GM23248 (cell line): Measurements from ENCODE around the gene PALD1. TPM values are rescaled to one million over a fixed set of nuclear protein-coding genes. Genes with fewer than 3 reads are reported as not detected.

ENCODE experiments used
- DNase-seq: peaks from one replicate; pipeline ENCODE4 v3.0.0-alpha.2; 2015
- H2AFZ ChIP-seq: fragments of 200-600 bp; sonication (generic); 2 replicates; pipeline ENCODE4 v1.6.1; 2016; ENCODE audit warnings: antibody characterized with exemption
- H3F3A ChIP-seq: fragments of 200-600 bp; sonication (generic); 2 replicates; pipeline ENCODE4 v1.6.1; 2016; ENCODE audit warnings: mild to moderate bottlenecking, antibody characterized with exemption, mixed run types; ENCODE audit not compliant: insufficient read depth
- H3K27ac ChIP-seq: fragments of 200-600 bp; sonication (generic); 2 replicates; pipeline ENCODE4 v1.5.1; 2016; ENCODE audit warnings: mild to moderate bottlenecking
- H3K27me3 ChIP-seq: fragments of 200-600 bp; sonication (generic); replicated peaks from 2 replicates; pipeline ENCODE4 v1.6.1; 2016; ENCODE audit warnings: mild to moderate bottlenecking; ENCODE audit not compliant: insufficient read depth
- H3K36me3 ChIP-seq: fragments of 200-600 bp; sonication (generic); 2 replicates; pipeline ENCODE4 v1.6.1; 2016; ENCODE audit warnings: low read depth, mild to moderate bottlenecking
- H3K4me1 ChIP-seq: fragments of 200-600 bp; sonication (generic); 2 replicates; pipeline ENCODE4 v1.6.1; 2016; ENCODE audit warnings: mild to moderate bottlenecking; ENCODE audit not compliant: insufficient read depth
- H3K4me2 ChIP-seq: fragments of 200-600 bp; sonication (generic); one replicate; pipeline ENCODE4 v1.6.1; 2016; ENCODE audit warnings: mild to moderate bottlenecking; ENCODE audit not compliant: unreplicated experiment
- H3K4me3 ChIP-seq: fragments of 200-600 bp; sonication (generic); 2 replicates; pipeline ENCODE4 v1.5.1; 2016; ENCODE audit warnings: mild to moderate bottlenecking
- H3K79me2 ChIP-seq: fragments of 200-600 bp; sonication (generic); 2 replicates; pipeline ENCODE4 v1.6.1; 2016; ENCODE audit warnings: mild to moderate bottlenecking; ENCODE audit not compliant: insufficient read depth
- H3K9ac ChIP-seq: fragments of 200-600 bp; sonication (generic); 2 replicates; pipeline ENCODE4 v1.6.1; 2016; ENCODE audit warnings: mild to moderate bottlenecking
- H3K9me2 ChIP-seq: fragments of 200-600 bp; sonication (generic); 2 replicates; pipeline ENCODE4 v1.6.1; 2016; ENCODE audit warnings: mixed run types, mild to moderate bottlenecking, moderate library complexity; ENCODE audit not compliant: insufficient read depth
- H3K9me3 ChIP-seq: fragments of 200-600 bp; sonication (generic); one replicate; pipeline ENCODE4 v1.6.1; 2017; ENCODE audit warnings: low read depth
- H4K20me1 ChIP-seq: fragments of 200-600 bp; sonication (generic); 2 replicates; pipeline ENCODE4 v1.6.0; 2016; ENCODE audit not compliant: insufficient read depth
- EZH2 ChIP-seq: fragments of 200-600 bp; sonication (generic); IDR thresholded peaks from 2 replicates; pipeline ENCODE4 v1.6.1; 2018; ENCODE audit warnings: antibody characterized with exemption, mild to moderate bottlenecking; ENCODE audit not compliant: insufficient read depth, poor library complexity, severe bottlenecking
- EZH2phosphoT487 ChIP-seq: fragments of 200-600 bp; sonication (generic); IDR thresholded peaks from 2 replicates; pipeline ENCODE4 v1.6.1; 2018; ENCODE audit warnings: antibody characterized with exemption, moderate library complexity, mild to moderate bottlenecking, low read depth; ENCODE audit not compliant: insufficient read depth
- WGBS, 2 experiments: methylation state at CpG; one replicate each; pipeline ENCODE4 v1.1.6; 2015 to 2017; ENCODE audit warnings: low lambda C conversion rate in 2 of 2, low coverage in 1 of 2; ENCODE audit errors: missing lambda C conversion rate in 2 of 2; 5-methylcytosine and 5-hydroxymethylcytosine counted together
- in situ Hi-C: fragments of 300-500 bp; cut with MboI; formaldehyde crosslinking; loops from 2 replicates; pipeline ENCODE4 v1.15.0; 2020
- polyA plus RNA-seq: library from polyadenylated mRNA; unstranded; fragments of >200 nt; fragmentation: Nextera tagmentation; extraction: Ambion mirVana; gene quantifications from 2 replicates; pipeline ENCODE4 v1.2.1, GENCODE V29; 2016
- total RNA-seq: library from RNA; depleted of rRNA; stranded (reverse); fragments of >200 nt; shearing (Covaris generic); gene quantifications from 2 replicates; pipeline ENCODE4 v1.2.3, GENCODE V29; 2014

PALD1 gene
- total and polyA plus RNA-seq, 2 experiments from 2014 or later, result not detected

DNA sequence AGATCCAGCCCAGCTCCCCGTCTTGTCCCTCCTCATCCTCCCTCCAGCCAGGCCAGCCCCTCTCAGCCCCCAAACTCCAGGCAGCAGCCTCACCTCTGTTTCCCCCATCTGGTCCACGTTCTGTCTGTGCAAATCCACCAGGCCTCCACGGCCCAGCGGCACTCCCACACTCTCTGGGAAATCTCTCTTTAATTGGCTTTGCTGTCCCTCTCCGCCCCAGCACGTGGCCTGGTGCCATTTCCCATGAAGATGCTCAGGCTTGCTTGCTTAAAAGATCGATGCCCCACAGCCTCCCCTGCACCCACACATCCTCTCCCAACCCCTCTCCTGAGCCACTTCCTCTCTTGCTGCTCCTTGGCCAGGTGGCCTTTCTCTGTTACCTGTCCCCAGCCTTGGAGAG lies 84.7 kb downstream of the PALD1 start:
- no peak overlapping the region for H2AFZ ChIP-seq
- no peaks in the 10 kb centered on the region for H4K20me1 ChIP-seq
- TF ChIP-seq EZH2 (no peak), EZH2phosphoT487 (no peak)
- H3K4me3 ChIP-seq, result no peak overlapping the region
- no peak overlapping the region for H3K9ac ChIP-seq
- H3K9me2 ChIP-seq, result no peaks in the 10 kb centered on the region
- H3K79me2 ChIP-seq, result no peaks in the 10 kb centered on the region
- H3K9me3 ChIP-seq, result no peaks in the 10 kb centered on the region
- no peak for DNase-seq
- WGBS, 2 experiments, result 35 to 47% methylated on average over 7 of the region's 7 CpGs
- H3K4me1 ChIP-seq, result no peaks in the 10 kb centered on the region
- no peak overlapping the region for H3K27ac ChIP-seq
- H3F3A ChIP-seq, result no peaks in the 10 kb centered on the region
- H3K4me2 ChIP-seq, result no peak overlapping the region
- in situ Hi-C loops, result no loop called here
- H3K27me3 ChIP-seq, result no peaks in the 10 kb centered on the region
- no peaks in the 10 kb centered on the region for H3K36me3 ChIP-seq

DNA sequence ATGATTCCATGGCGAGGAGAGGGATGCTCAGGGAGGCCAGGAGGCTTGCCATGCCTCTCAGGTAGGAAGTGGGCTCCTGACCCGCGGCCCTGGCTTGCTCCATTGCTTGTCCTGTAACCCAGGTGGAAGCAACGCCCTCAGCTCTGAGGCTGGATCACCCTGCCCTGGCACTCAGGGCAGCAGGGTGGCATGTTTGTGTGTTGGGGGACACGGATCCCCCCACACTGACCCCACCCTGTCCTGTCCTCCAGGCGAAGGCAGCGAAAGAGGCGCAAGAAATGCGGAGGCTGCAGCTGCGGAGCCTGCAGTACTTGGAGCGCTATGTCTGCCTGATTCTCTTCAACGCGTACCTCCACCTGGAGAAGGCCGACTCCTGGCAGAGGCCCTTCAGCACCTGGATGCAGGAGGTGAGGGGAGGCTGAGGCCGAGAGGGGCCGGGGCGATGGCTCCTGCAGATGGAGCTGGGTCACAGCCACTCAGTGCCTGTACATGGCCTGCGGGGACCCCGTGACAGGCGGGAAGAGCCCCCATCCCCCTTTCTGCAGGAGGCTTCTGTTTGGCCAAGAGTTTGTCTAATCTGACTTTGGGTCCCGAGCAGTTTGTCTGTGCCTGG lies 85.7 kb downstream of the PALD1 start:
- no peak overlapping the region for H2AFZ ChIP-seq
- H3K9me2 ChIP-seq, result no peaks in the 10 kb centered on the region
- no peak overlapping the region for H3K4me3 ChIP-seq
- no peaks in the 10 kb centered on the region for H3K27me3 ChIP-seq
- no peaks in the 10 kb centered on the region for H4K20me1 ChIP-seq
- DNase-seq, result no peak
- H3K4me2 ChIP-seq, result no peak overlapping the region
- in situ Hi-C loops, result no loop called here
- no peaks in the 10 kb centered on the region for H3F3A ChIP-seq
- no peak overlapping the region for H3K27ac ChIP-seq
- H3K9ac ChIP-seq, result no peak overlapping the region
- H3K79me2 ChIP-seq, result no peaks in the 10 kb centered on the region
- no peak for TF ChIP-seq EZH2
- no peaks in the 10 kb centered on the region for H3K4me1 ChIP-seq
- H3K36me3 ChIP-seq, result no peaks in the 10 kb centered on the region
- H3K9me3 ChIP-seq, result no peaks in the 10 kb centered on the region
- 89 to 90% methylated on average over 21 of the region's 21 CpGs for WGBS, 2 experiments

DNA sequence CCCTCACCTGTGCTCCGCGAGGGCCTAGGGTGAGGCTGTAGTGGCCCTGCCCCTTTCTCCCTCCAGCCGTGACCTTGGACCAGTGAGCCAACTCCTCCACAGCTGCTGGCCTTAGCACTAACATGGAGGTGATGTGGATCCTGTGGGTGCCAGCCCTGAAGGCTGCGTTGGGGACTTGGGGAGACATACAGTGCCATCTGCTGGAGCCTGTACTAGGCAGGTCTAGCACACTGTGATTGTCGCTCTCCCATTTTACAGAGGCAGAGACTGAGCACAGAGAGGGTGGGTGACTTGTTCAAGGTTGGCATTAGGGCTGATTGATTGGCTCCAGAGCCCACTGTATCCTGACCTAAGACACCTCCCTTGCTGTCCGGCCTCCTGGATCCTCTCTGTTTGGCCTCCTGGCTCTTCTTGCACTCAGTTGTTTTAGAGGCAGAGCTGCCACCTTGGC lies 86.4 kb downstream of the PALD1 start:
- Histone ChIP-seq H3K4me3 (no peak overlapping the region), H3K4me2 (no peak overlapping the region), H3K27me3 (no peaks in the 10 kb centered on the region), H3K4me1 (no peaks in the 10 kb centered on the region), H3K27ac (no peak overlapping the region), H3K9me2 (no peaks in the 10 kb centered on the region), H3F3A (no peaks in the 10 kb centered on the region), H3K79me2 (no peaks in the 10 kb centered on the region), H4K20me1 (no peaks in the 10 kb centered on the region), H3K9me3 (no peaks in the 10 kb centered on the region), H3K9ac (no peak overlapping the region), H2AFZ (no peak overlapping the region), H3K36me3 (no peaks in the 10 kb centered on the region)
- WGBS, 2 experiments, result 86 to 92% methylated on average over 6 of the region's 6 CpGs
- DNase-seq, result no peak
- in situ Hi-C loops, result no loop called here
- TF ChIP-seq EZH2 (no peak), EZH2phosphoT487 (no peak)

DNA sequence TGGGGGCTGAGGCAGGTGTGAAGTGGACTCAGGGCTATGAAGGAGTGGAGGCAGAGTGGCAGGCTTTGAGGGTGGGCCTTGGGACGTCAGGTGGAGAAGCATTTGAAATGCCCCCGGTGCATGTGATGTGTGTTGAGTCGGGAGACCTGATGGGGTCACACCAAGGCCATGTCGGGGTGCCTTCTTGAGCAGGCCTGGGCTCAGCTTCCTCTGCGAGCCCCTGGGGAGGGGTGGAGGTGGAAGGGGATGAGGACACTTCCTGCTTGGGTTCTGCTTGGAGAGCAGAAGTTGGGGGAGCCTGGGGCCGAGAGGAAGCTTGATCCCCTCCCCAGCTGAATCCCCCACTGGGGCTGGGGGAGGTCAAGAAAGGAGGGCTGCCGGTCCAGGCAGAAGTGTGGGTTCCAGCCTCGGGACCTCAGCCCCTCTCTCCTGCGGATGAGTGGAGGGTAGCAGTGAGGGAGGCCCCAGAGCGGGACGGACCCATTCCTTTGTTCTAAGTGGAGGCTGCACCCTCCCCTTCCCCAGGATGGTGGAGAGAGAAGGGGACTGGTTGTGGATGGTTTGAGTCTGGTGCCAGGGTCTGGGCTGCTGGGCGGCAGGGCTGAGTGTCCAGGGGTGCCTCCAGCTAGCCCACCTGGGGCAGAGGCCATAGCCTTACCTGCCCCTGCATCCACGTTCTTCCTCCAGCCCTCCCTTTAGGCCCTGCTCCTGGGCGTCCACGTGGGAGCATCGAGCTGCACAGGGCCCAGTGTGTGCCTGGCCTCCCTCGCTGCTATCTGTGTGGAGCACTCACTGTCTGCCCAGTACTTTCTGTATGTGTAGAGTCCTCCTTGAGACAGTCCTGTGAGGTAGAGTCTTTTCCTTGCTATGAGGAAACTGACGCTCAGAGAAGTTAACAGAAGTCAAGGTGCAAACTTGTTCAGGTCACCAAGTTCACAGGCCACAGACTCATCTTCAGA lies 87.3 kb downstream of the PALD1 start:
- H3K4me1 ChIP-seq, result no peaks in the 10 kb centered on the region

More for the DNA sequence above, 87.3 kb downstream of the PALD1 start:
- Histone ChIP-seq H3K4me2 (no peak overlapping the region), H3K9me2 (no peaks in the 10 kb centered on the region), H3K4me3 (no peak overlapping the region), H3F3A (no peaks in the 10 kb centered on the region), H3K27me3 (no peaks in the 10 kb centered on the region), H2AFZ (no peak overlapping the region), H4K20me1 (no peaks in the 10 kb centered on the region), H3K9me3 (no peaks in the 10 kb centered on the region), H3K9ac (no peak overlapping the region), H3K79me2 (no peaks in the 10 kb centered on the region), H3K27ac (no peak overlapping the region), H3K36me3 (no peaks in the 10 kb centered on the region)
- TF ChIP-seq EZH2 (no peak), EZH2phosphoT487 (no peak)
- no peak for DNase-seq
- WGBS, 2 experiments, result 77 to 80% methylated on average over 18 of the region's 18 CpGs
- in situ Hi-C loops, result no loop called here
